HepG2 (cell line): ENCODE measurements around the gene PRIM2. TPM values are rescaled to one million over a fixed set of nuclear protein-coding genes. Genes with fewer than 3 reads are reported as not detected.
A peak's percentile ranks its signal among the peaks of the same experiment; 100 is the strongest.

ENCODE experiments used
- EHMT2 ChIP-seq: fragments of 200-600 bp; sonication (generic); IDR thresholded peaks from 2 replicates; pipeline ENCODE4 v1.7.0; 2017; ENCODE audit warnings: antibody characterized with exemption, low read depth, low read length, borderline replicate concordance
- ERF ChIP-seq: IDR thresholded peaks from 2 replicates; pipeline ENCODE4 v1.6.1; 2018; ENCODE audit warnings: missing biosample characterization, missing genetic modification reagents
- GLI4 ChIP-seq: sonication (generic); formaldehyde crosslinking; IDR thresholded peaks from 2 replicates; pipeline ENCODE4 v1.5.1; 2020; ENCODE audit warnings: missing genetic modification reagents, mild to moderate bottlenecking, moderate library complexity, borderline replicate concordance
- HOXA3 ChIP-seq: sonication (generic); formaldehyde crosslinking; IDR thresholded peaks from 2 replicates; pipeline ENCODE4 v1.5.0; 2020; ENCODE audit warnings: missing genetic modification reagents
- MAFG ChIP-seq: sonication (generic); formaldehyde crosslinking; IDR thresholded peaks from 2 replicates; pipeline ENCODE4 v1.5.1; 2020; ENCODE audit warnings: mild to moderate bottlenecking, missing genetic modification reagents
- NCOR1 ChIP-seq: fragments of 200-600 bp; sonication (generic); IDR thresholded peaks from 2 replicates; pipeline ENCODE4 v1.7.0; 2017; ENCODE audit warnings: antibody characterized with exemption, low read length, borderline replicate concordance
- NPAS2 ChIP-seq: sonication (generic); formaldehyde crosslinking; IDR thresholded peaks from 2 replicates; pipeline ENCODE4 v1.8.0; 2022; ENCODE audit warnings: mild to moderate bottlenecking, missing genetic modification reagents, borderline replicate concordance
- PAWR ChIP-seq: sonication (generic); formaldehyde crosslinking; IDR thresholded peaks from 2 replicates; pipeline ENCODE4 v1.4.0; 2020; ENCODE audit warnings: missing genetic modification reagents, mild to moderate bottlenecking, borderline replicate concordance
- PTBP1 ChIP-seq: fragments of 200-400 bp; formaldehyde crosslinking; IDR thresholded peaks from 2 replicates; pipeline ENCODE4 v1.6.1; 2018; ENCODE audit warnings: low read length, low read depth; ENCODE audit not compliant: poor library complexity, severe bottlenecking
- RXRB ChIP-seq: IDR thresholded peaks from 2 replicates; pipeline ENCODE4 v1.6.1; 2016; ENCODE audit warnings: borderline replicate concordance, missing genetic modification reagents, missing compliant biosample characterization
- SIN3B ChIP-seq: fragments of 150-350 bp; IDR thresholded peaks from 2 replicates; pipeline ENCODE4 v1.6.1; 2014; ENCODE audit warnings: low read length
- SMC3 ChIP-seq: IDR thresholded peaks from 2 replicates; pipeline ENCODE4 v1.6.1; 2011; ENCODE audit warnings: low read length, improper control_type of control experiment
- TEAD2 ChIP-seq: sonication (generic); formaldehyde crosslinking; IDR thresholded peaks from 2 replicates; pipeline ENCODE4 v1.9.0; 2021; ENCODE audit warnings: missing genetic modification reagents
- ZBTB42 ChIP-seq: sonication (generic); formaldehyde crosslinking; IDR thresholded peaks from 2 replicates; pipeline ENCODE4 v1.5.0; 2020; ENCODE audit warnings: mild to moderate bottlenecking, missing genetic modification reagents
- ZEB1 ChIP-seq: IDR thresholded peaks from 2 replicates; pipeline ENCODE4 v1.6.1; 2012; ENCODE audit warnings: mild to moderate bottlenecking, low read depth, inconsistent platforms; ENCODE audit not compliant: insufficient replicate concordance
- ZNF20 ChIP-seq: sonication (generic); formaldehyde crosslinking; IDR thresholded peaks from 2 replicates; pipeline ENCODE4 v1.4.0; 2020; ENCODE audit warnings: mild to moderate bottlenecking, moderate library complexity, missing genetic modification reagents
- ZNF205 ChIP-seq: IDR thresholded peaks from 2 replicates; pipeline ENCODE4 v1.6.1; 2018; ENCODE audit warnings: missing biosample characterization, missing genetic modification reagents
- ZNF543 ChIP-seq: sonication (generic); formaldehyde crosslinking; IDR thresholded peaks from 2 replicates; pipeline ENCODE4 v1.4.0; 2020; ENCODE audit warnings: mild to moderate bottlenecking, missing genetic modification reagents
- ZNF652 ChIP-seq: IDR thresholded peaks from 2 replicates; pipeline ENCODE4 v1.6.1; 2016; ENCODE audit warnings: low read depth, borderline replicate concordance
- ZNF766 ChIP-seq: sonication (generic); formaldehyde crosslinking; IDR thresholded peaks from 2 replicates; pipeline ENCODE4 v1.5.0; 2020; ENCODE audit warnings: missing genetic modification reagents, borderline replicate concordance
- ZSCAN9 ChIP-seq: IDR thresholded peaks from 2 replicates; pipeline ENCODE4 v1.6.1; 2016; ENCODE audit warnings: borderline replicate concordance
- polyA plus RNA-seq, 8 experiments: library from polyadenylated mRNA; depleted of rRNA in 3 of 8; stranded (reverse) in 7 of 8; unstranded in 1 of 8; fragments of >200 nt; fragmentation: Illumina TruSeq in 4 of 8; extraction: Trizol in 4 of 8; gene quantifications; 2 replicates each; pipeline versions ENCODE4 v1.2.1 to v1.2.3, GENCODE V29; 2011 to 2016; ENCODE audit warnings: low read depth in 4 of 8, missing spikeins in 1 of 8, mixed read lengths in 1 of 8; ENCODE audit not compliant: insufficient read depth in 1 of 8
- total RNA-seq, 5 experiments: library from RNA; depleted of rRNA; stranded (reverse); fragments of >200 nt; fragmentation: Illumina TruSeq; extraction: Trizol; gene quantifications; 2 replicates each; pipeline ENCODE4 v1.2.3, GENCODE V29; 2016; ENCODE audit warnings: low read depth in 1 of 5
- TF ChIP-seq, protein P1 (sequence below): sonication (generic); formaldehyde crosslinking; IDR thresholded peaks from 2 replicates; pipeline ENCODE4 v1.4.0; 2020; ENCODE audit warnings: missing genetic modification reagents
- TF ChIP-seq, protein P2 (sequence below): sonication (generic); formaldehyde crosslinking; IDR thresholded peaks from 2 replicates; pipeline ENCODE4 v1.5.0; 2020; ENCODE audit warnings: mild to moderate bottlenecking, missing genetic modification reagents
- TF ChIP-seq, protein P3 (sequence below): sonication (generic); formaldehyde crosslinking; IDR thresholded peaks from 2 replicates; pipeline ENCODE4 v1.5.1; 2020; ENCODE audit warnings: missing genetic modification reagents, mild to moderate bottlenecking, borderline replicate concordance
- TF ChIP-seq, protein P4 (sequence below): sonication (generic); formaldehyde crosslinking; IDR thresholded peaks from 2 replicates; pipeline ENCODE4 v1.5.0; 2020; ENCODE audit warnings: mild to moderate bottlenecking, missing genetic modification reagents

Gene PRIM2
- total and polyA plus RNA-seq, 2 of the 13 experiments (the other 11 are each of a cell fraction or from before 2014, with no cell fraction given) = 8.0 to 52.7 TPM

DNA sequence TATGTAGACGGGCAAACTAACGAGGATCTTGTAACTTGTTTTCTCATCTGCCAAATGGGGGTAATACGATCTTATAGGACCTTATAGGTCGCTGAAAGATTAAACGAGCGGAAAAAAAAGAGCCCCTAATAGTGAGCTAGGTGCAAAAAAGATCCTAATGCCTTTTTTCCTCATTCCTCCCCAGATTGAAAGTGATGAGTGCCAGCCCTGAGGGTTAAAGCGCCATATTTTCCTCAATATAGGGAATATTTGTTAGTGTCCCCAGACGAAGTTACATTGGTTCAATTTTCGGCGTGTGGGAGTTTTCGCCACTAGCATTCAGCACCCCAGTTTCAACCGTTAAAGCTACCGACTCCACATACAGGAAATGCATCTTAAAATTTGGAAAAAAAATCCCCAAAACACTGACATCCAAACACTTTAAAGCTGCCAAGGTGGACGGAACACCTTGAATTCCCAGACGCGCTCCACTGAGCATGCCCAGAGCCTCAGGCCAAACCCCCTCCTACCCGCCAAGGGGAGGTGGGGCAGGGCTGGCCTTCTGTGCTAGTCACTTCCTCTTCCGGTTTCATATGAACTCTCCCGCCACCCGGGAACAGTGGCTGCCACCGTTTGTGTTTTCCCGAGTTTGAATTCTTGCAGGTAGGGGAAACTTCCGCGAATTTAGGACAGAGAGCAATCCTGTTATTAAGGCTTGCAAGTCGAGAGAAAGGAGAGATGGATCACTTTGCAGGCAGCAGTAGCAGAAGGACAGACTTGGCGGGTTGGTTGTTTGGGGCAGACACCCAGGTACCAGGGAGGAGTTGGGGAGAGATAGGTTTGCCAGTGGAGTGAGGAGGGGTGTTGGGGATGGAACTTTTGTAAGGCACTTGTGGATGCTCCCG, at the start of gene PRIM2 (continued):
- TF ChIP-seq ERF (CRISPR knock-in tag) (0 out of 2 replicates have a peak, but pooled peaks have one; percentile 52), ZNF766 (peak; percentile 82; the same call in 1 of the 2 replicates), ZNF205 (CRISPR knock-in tag) (peak; percentile 73; the same call in 1 of the 2 replicates), ZNF20 (CRISPR knock-in tag) (no peak), PAWR (CRISPR knock-in tag) (0 out of 2 replicates have a peak, but pooled peaks have one; percentile 86), HOXA3 (CRISPR knock-in tag) (peak; percentile 79), TEAD2 (CRISPR knock-in tag) (no peak), EHMT2 (no peak), ZNF543 (0 out of 2 replicates have a peak, but pooled peaks have one; percentile 54), NCOR1 (no peak), NPAS2 (CRISPR knock-in tag) (no peak), ZNF652 (no peak), SIN3B (peak; percentile 95), SMC3 (no peak), RXRB (CRISPR knock-in tag) (peak; percentile 61), PTBP1 (no peak), ZEB1 (peak; percentile 59), GLI4 (CRISPR knock-in tag) (peak; percentile 77; the same call in 1 of the 2 replicates), MAFG (CRISPR knock-in tag) (no peak), ZSCAN9 (CRISPR knock-in tag) (peak; percentile 87), ZBTB42 (CRISPR knock-in tag) (no peak)
- TF ChIP-seq, protein P1, sequence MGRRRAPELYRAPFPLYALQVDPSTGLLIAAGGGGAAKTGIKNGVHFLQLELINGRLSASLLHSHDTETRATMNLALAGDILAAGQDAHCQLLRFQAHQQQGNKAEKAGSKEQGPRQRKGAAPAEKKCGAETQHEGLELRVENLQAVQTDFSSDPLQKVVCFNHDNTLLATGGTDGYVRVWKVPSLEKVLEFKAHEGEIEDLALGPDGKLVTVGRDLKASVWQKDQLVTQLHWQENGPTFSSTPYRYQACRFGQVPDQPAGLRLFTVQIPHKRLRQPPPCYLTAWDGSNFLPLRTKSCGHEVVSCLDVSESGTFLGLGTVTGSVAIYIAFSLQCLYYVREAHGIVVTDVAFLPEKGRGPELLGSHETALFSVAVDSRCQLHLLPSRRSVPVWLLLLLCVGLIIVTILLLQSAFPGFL (CRISPR knock-in tag) = no peak
- TF ChIP-seq, protein P2, sequence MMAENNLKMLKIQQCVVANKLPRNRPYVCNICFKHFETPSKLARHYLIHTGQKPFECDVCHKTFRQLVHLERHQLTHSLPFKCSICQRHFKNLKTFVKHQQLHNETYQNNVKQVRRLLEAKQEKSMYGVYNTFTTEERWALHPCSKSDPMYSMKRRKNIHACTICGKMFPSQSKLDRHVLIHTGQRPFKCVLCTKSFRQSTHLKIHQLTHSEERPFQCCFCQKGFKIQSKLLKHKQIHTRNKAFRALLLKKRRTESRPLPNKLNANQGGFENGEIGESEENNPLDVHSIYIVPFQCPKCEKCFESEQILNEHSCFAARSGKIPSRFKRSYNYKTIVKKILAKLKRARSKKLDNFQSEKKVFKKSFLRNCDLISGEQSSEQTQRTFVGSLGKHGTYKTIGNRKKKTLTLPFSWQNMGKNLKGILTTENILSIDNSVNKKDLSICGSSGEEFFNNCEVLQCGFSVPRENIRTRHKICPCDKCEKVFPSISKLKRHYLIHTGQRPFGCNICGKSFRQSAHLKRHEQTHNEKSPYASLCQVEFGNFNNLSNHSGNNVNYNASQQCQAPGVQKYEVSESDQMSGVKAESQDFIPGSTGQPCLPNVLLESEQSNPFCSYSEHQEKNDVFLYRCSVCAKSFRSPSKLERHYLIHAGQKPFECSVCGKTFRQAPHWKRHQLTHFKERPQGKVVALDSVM = no peak
- TF ChIP-seq, protein P3, sequence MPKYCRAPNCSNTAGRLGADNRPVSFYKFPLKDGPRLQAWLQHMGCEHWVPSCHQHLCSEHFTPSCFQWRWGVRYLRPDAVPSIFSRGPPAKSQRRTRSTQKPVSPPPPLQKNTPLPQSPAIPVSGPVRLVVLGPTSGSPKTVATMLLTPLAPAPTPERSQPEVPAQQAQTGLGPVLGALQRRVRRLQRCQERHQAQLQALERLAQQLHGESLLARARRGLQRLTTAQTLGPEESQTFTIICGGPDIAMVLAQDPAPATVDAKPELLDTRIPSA (CRISPR knock-in tag) = no peak
- TF ChIP-seq, protein P4, sequence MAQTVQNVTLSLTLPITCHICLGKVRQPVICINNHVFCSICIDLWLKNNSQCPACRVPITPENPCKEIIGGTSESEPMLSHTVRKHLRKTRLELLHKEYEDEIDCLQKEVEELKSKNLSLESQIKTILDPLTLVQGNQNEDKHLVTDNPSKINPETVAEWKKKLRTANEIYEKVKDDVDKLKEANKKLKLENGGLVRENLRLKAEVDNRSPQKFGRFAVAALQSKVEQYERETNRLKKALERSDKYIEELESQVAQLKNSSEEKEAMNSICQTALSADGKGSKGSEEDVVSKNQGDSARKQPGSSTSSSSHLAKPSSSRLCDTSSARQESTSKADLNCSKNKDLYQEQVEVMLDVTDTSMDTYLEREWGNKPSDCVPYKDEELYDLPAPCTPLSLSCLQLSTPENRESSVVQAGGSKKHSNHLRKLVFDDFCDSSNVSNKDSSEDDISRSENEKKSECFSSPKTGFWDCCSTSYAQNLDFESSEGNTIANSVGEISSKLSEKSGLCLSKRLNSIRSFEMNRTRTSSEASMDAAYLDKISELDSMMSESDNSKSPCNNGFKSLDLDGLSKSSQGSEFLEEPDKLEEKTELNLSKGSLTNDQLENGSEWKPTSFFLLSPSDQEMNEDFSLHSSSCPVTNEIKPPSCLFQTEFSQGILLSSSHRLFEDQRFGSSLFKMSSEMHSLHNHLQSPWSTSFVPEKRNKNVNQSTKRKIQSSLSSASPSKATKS = no peak
